GM19023 (cell line): Measurements from ENCODE around the gene SPAG6.
A peak's percentile ranks its signal among the peaks of the same experiment; 100 is the strongest.
"Not testable (repeated sequence)": the region's sequence is repeated elsewhere in the genome, so short reads cannot be mapped to it uniquely, and the experiment has no call there.

Experiments used
- ATAC-seq: cut with Tn5 transposase; IDR thresholded peaks from one replicate; pipeline ENCODE4 v1.9.1; 2021; ENCODE audit warnings: mild to moderate bottlenecking, moderate library complexity; ENCODE audit not compliant: unreplicated experiment

The SPAG6 gene

GRCh38 chr10:22368981-22369380 lies 23.7 kb downstream of the SPAG6 start:
- ATAC-seq: no peak

GRCh38 chr10:22369434-22370072 lies 24.3 kb downstream of the SPAG6 start:
- no peak for ATAC-seq

- no peak for ATAC-seq
Measured at GRCh38 chr10:22370320-22370719, 25.0 kb downstream of the SPAG6 start.

- ATAC-seq: no peak
Measured at GRCh38 chr10:22372298-22372697, 27.0 kb downstream of the SPAG6 start.

GRCh38 chr10:22372917-22373316 lies 27.6 kb downstream of the SPAG6 start:
- no peak for ATAC-seq

GRCh38 chr10:22374489-22375126 lies 29.3 kb downstream of the SPAG6 start:
- ATAC-seq: no peak

GRCh38 chr10:22379059-22379458 lies 33.8 kb downstream of the SPAG6 start:
- peak; percentile 42 for ATAC-seq

GRCh38 chr10:22381262-22381661 lies 36.0 kb downstream of the SPAG6 start:
- ATAC-seq: no peak

- ATAC-seq: no peak
Measured at GRCh38 chr10:22386503-22386902, 41.2 kb downstream of the SPAG6 start.

GRCh38 chr10:22389856-22390589 lies 44.7 kb downstream of the SPAG6 start:
- ATAC-seq: no peak

GRCh38 chr10:22391600-22391999 lies 46.3 kb downstream of the SPAG6 start:
- no peak for ATAC-seq

- not testable (repeated sequence) for ATAC-seq
Measured at GRCh38 chr10:22396195-22396594, 50.9 kb downstream of the SPAG6 start.

GRCh38 chr10:22406916-22407315 lies 61.6 kb downstream of the SPAG6 start:
- not testable (repeated sequence) for ATAC-seq

- no peak for ATAC-seq
Measured at GRCh38 chr10:22410394-22410793, 65.1 kb downstream of the SPAG6 start.

GRCh38 chr10:22410846-22411245 lies 65.5 kb downstream of the SPAG6 start:
- no peak for ATAC-seq

- ATAC-seq: no peak
Measured at GRCh38 chr10:22414146-22414545, 68.8 kb downstream of the SPAG6 start.

GRCh38 chr10:22415072-22415471 lies 69.8 kb downstream of the SPAG6 start:
- no peak for ATAC-seq

- no peak for ATAC-seq
Measured at GRCh38 chr10:22417736-22418268, 72.5 kb downstream of the SPAG6 start.

GRCh38 chr10:22420787-22421517 lies 75.7 kb downstream of the SPAG6 start:
- no peak for ATAC-seq

GRCh38 chr10:22426653-22427052 lies 81.4 kb downstream of the SPAG6 start:
- no peak for ATAC-seq

- ATAC-seq: peak; percentile 62
Measured at GRCh38 chr10:22427101-22427500, 81.8 kb downstream of the SPAG6 start.
